ENCODE results near the gene LPIN1. TPM values are rescaled to one million over a fixed set of nuclear protein-coding genes. Genes with fewer than 3 reads are reported as not detected.

Gene LPIN1
- total RNA-seq, 1 donor from 2014 or later: 43.0 TPM

DNA sequence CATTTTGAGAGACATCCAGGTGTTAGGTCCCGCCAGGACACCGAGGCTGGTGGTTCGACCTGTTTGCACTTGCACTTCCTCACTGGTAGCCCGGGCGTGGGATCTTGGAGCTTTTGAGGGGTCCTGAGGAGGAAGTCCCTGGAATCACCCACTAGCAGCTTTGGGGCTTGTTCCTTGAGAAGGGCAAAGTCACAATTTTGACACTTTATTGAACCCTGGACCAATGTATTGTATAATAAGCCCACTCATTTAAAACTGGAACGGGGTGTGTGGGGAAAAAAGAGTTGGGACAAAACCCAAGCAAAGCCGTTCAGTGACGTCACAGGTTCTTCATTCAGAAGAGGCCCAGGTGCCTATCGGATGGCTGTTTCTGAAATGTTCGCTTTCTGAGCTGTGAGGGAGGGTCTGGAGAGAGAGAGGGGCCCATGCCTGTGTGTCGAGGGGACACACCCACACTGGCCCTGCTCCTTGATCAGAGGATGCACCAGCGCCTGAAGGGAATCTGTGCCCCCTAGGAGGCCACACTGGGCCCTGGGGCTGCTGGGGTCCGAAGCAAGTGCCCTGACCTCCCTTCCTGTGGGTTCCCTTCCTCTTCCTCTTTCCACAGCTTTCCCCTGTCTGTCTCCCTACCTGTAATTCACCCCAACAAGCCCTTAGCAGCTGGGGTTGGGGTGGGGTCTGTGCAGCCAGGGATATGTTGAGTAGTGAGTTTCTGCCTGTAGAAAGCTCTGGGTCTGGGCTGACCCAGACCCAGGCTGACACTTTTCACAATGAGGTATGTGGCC is 2.6 kb downstream of the LPIN1 start:
- intact Hi-C loops (cut with micrococcal nuclease): loop anchor here (10.0 kb wide), 1 partner anchor 54 kb away; no protein-coding TSS in a partner anchor
- peaks cover 87% of the 10 kb centered on the region for H3K4me1 ChIP-seq
- no peaks in the 10 kb centered on the region for H3K9me3 ChIP-seq (replicated peaks)
- H3K4me3 ChIP-seq: no peak overlapping the region
- no peak for DNase-seq
- TF ChIP-seq, protein P1, sequence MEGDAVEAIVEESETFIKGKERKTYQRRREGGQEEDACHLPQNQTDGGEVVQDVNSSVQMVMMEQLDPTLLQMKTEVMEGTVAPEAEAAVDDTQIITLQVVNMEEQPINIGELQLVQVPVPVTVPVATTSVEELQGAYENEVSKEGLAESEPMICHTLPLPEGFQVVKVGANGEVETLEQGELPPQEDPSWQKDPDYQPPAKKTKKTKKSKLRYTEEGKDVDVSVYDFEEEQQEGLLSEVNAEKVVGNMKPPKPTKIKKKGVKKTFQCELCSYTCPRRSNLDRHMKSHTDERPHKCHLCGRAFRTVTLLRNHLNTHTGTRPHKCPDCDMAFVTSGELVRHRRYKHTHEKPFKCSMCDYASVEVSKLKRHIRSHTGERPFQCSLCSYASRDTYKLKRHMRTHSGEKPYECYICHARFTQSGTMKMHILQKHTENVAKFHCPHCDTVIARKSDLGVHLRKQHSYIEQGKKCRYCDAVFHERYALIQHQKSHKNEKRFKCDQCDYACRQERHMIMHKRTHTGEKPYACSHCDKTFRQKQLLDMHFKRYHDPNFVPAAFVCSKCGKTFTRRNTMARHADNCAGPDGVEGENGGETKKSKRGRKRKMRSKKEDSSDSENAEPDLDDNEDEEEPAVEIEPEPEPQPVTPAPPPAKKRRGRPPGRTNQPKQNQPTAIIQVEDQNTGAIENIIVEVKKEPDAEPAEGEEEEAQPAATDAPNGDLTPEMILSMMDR (IDR thresholded peaks at IDR 0.05; ENCODE audit: borderline replicate concordance): no peak
- peak overlapping the region; percentile 18 for H3K27ac ChIP-seq (replicated peaks)
- H3K36me3 ChIP-seq: no peaks in the 10 kb centered on the region
- no peaks in the 10 kb centered on the region for H3K27me3 ChIP-seq (ENCODE audit: low read depth)

DNA sequence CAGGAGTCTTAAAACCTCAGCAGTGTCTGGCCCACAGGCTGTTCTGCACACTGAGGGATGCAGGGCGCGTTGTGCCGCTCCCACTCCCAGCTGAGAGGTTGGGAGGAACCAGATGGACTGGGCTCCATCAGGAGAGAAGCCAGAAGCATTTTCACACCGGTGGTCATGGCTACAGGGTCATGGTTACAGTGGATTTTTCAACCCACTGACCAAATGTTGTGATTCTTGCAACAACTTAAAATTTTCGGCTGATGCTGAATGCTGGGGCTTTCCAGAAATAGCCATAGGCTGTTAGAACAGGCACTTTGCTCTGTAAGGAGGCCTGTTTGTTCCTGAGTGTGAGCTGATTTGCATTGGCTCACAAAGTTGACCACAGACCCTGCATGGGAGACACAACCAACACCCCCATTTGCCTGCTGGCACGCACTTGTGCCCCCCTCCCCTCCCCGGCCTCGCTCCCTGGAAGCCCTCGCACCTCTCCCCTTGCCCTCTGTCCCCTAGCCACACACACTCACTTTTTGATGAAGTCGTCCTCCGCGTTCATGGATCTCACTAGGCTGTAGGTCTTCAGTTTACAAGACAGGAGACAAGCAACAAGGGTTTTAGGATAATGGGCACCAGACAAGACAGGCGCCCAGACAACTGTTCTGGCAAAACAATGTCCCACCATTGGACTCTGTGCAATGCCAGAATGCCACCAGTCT is 3.4 kb downstream of the LPIN1 start:
- H3K27ac ChIP-seq (replicated peaks): peak overlapping the region; percentile 18
- no peaks in the 10 kb centered on the region for H3K36me3 ChIP-seq
- intact Hi-C loops (cut with micrococcal nuclease): loop anchor here (10.0 kb wide), 1 partner anchor 55 kb away; no protein-coding TSS in a partner anchor
- no peak for DNase-seq
- H3K4me1 ChIP-seq: peaks cover 87% of the 10 kb centered on the region
- H3K27me3 ChIP-seq (ENCODE audit: low read depth): no peaks in the 10 kb centered on the region
- H3K9me3 ChIP-seq (replicated peaks): no peaks in the 10 kb centered on the region
- H3K4me3 ChIP-seq: no peak overlapping the region
- TF ChIP-seq, protein P1 (IDR thresholded peaks at IDR 0.05; ENCODE audit: borderline replicate concordance): no peak

DNA sequence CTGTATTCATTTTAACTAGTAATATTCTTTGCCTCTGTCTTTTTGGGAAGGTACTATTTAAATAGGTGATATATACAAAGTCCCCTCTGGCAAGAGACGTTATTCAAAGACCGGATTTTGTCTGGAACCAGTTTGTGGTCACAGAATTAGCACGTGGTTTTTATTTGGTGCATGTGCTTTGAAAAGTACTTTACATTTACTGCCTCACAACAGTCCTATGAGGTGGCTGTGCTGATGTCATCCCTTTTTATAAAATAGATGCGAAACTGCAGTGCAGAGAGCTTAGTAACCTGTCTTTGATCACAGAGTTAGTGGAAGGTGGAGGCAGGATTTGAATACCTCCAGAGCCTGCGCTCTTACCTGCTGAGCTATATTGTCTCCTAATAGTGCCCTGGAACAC is 4.0 kb downstream of the LPIN1 start:
- TF ChIP-seq, protein P1 (IDR thresholded peaks at IDR 0.05; ENCODE audit: borderline replicate concordance): no peak
- intact Hi-C loops (cut with micrococcal nuclease): no loop called here
- Histone ChIP-seq H3K36me3 (no peaks in the 10 kb centered on the region), H3K4me3 (no peak overlapping the region), H3K27ac (replicated peaks) (peak overlapping the region; percentile 18), H3K27me3 (ENCODE audit: low read depth) (no peaks in the 10 kb centered on the region), H3K9me3 (replicated peaks) (no peaks in the 10 kb centered on the region), H3K4me1 (peaks cover 81% of the 10 kb centered on the region)
- DNase-seq: no peak

DNA sequence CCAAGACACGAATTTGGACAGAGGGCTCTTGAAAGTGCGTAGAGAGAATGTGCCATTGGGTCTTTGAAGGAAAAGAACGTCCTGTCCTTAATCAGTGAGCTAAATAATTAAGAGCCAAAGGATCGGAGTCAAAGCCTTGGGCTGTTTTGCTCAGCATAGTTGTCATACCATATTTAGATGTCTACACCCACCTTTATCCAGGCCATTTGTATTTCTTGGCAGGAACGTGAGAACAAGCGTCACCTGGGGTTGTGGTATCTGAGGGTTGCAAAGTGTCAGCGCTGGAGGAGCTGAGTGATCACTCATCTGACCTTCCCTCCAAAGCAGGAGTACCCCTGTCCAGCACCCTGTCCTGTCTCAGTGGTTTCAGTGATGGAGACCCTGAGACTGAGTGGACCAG is 4.5 kb downstream of the LPIN1 start:
- intact Hi-C loops (cut with micrococcal nuclease): no loop called here

DNA sequence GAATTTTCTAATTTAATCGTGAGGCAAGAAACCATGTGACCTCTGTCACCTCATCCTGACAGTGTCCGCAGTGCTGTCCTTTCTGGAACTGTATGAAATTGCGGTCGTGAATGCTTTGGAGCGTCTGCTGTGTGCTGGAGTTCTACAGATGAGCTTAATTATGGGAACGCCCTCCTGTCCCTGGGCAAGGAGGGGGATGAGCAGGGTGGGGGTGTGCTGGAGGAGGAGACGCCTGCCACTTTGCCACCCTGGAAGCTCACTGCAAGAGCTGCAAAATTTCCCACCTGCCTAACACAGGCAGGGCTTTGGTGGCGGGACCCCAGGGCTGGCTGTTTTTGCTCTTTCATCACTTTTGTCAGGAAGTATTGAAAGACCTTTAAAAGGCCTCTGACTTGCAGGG is 6.5 kb downstream of the LPIN1 start:
- intact Hi-C loops (cut with micrococcal nuclease): no loop called here
- no peaks in the 10 kb centered on the region for H3K27me3 ChIP-seq (ENCODE audit: low read depth)
- peak overlapping the region; percentile 61 for H3K27ac ChIP-seq (replicated peaks)
- H3K4me1 ChIP-seq: peaks cover 58% of the 10 kb centered on the region
- no peaks in the 10 kb centered on the region for H3K36me3 ChIP-seq
- no peaks in the 10 kb centered on the region for H3K9me3 ChIP-seq (replicated peaks)
- no peak overlapping the region for H3K4me3 ChIP-seq
- TF ChIP-seq, protein P1 (IDR thresholded peaks at IDR 0.05; ENCODE audit: borderline replicate concordance): no peak
- DNase-seq: no peak

More for the DNA sequence above, 4.5 kb downstream of the LPIN1 start:
- TF ChIP-seq, protein P1 (IDR thresholded peaks at IDR 0.05; ENCODE audit: borderline replicate concordance): no peak
- Histone ChIP-seq H3K4me3 (no peak overlapping the region), H3K27ac (replicated peaks) (peak overlapping the region; percentile 18), H3K4me1 (peaks cover 76% of the 10 kb centered on the region), H3K27me3 (ENCODE audit: low read depth) (no peaks in the 10 kb centered on the region), H3K9me3 (replicated peaks) (no peaks in the 10 kb centered on the region), H3K36me3 (no peaks in the 10 kb centered on the region)
- no peak for DNase-seq

All from left ventricle myocardium inferior (tissue), 1 donor.